Forelimb muscle (tissue), 1 donor: ENCODE results near the gene NFIX. TPM values are rescaled to one million over a fixed set of nuclear protein-coding genes. Genes with fewer than 3 reads are reported as not detected.
"Not testable (repeated sequence)": the region's sequence is repeated elsewhere in the genome, so short reads cannot be mapped to it uniquely, and the experiment has no call there.

Experiments used
- DNase-seq: peaks from one replicate; pipeline ENCODE4 v3.0.0-alpha.2; 2013; ENCODE audit warnings: low read depth
- polyA plus RNA-seq: library from polyadenylated mRNA; unstranded; fragments of 120-200 nt; gene quantifications from one replicate; pipeline ENCODE4 v1.2.1, GENCODE V29; 2013; ENCODE audit not compliant: insufficient read length

NFIX gene
- polyA plus RNA-seq, 1 donor, result 111 TPM

DNA sequence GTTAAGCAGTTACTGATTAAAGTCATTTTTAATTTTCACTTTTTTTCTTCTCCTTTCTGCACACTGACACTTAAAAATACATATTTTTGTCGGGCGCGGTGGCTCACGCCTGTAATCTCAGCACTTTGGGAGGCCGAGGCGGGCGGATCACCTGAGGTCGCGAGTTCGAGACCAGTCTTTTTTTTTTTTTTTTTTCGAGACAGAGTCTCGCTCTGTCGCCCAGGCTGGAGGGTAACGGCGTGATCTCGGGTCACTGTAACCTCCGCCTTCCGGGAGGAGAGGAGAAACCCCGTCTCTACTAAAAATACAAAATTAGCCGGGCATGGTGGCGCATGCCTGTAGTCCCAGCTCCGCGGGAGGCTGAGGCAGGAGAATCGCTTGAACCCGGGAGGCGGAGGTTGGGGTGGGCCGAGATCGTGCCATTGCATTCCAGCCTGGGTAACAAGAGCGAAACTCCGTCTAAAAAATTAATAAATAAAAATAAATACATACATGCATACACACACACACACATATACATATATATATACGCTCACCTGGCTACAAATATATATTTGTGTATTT, 37.8 kb upstream of the NFIX start:
- not testable (repeated sequence) for DNase-seq

- DNase-seq, result no peak
Measured at GRCh38 chr19:12959481-12959880, 35.8 kb upstream of the NFIX start.

DNA sequence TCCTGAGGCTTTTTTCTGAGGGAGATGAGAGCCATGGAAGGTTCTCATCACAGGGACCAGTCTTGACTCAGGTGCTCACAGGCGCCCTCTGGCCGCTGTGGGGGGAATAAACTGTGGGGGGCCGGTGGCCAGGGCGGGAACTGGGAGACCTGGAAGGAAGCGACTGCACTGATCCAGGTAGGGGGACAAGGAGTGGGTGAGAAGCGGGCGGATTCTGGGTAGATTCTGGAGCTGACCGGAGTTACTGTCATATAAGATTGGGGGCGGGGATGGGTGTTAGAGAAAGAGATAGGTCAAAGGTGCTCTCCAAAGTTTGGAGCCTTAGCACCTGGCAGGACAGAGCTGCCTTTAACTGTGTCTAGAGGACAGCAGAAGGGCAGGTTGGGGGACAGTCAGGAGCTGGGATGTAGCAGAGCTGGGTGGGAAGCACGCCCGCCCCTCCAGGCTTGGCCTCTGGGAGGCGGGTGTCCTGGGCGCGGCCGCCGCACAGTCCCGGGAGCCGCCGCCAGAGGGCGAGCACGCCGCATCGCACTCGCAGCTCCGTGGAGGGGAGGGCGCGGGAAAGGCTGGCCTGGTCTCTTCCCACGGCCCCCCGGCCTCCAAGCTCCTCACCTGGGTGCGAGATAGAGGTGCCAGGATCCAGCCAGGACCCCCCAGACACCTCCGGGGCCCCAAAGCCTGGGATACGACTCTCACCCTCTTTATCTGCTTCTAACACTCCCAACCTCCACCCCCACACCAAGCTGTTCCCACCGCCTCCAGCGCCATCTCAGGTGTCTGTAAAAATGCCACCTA, 30.1 kb upstream of the NFIX start:
- no peak for DNase-seq

DNA sequence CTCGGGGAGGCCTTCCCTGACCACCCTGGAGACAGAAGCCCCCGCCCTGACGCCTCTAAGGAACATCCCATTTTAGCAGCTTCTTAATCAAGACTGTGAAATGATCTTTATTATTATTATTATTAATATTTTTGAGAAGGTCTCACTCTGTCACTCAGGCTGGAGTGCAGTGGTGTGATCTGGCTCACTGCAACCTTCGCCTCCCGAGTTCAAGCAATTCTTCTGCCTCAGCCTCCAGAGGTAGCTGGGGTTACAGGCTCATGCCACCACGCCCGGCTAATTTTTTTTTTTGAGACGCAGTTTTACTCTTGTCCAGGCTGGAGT, 29.5 kb upstream of the NFIX start:
- DNase-seq, result no peak

DNA sequence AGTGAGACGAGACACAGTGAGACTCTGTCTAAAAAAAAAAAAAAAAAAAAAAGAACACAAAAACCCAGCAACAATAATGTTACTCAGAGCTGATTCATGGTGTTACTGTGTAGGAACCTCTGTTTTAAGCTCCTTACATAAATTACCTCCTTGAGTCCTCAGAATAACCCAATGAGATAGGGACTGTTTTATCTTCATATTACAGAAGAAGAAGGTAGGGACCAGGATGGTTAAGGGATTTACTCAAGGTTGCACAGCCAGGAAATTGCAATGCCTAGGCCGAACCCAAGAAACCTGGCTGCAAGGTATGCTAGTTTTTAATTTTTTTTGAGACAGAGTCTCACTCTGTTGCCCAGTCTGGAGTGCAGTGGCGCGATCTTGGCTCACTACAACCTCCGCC, 27.4 kb upstream of the NFIX start:
- no peak for DNase-seq

GRCh38 chr19:12969292-12969988, 25.8 kb upstream of the NFIX start, which contains the start of gene DAND5:
TSS of gene DAND5 (plus strand) at chr19:12969576. CDS start at chr19:12969661, 85 bp downstream.
- DNase-seq, result no peak

DNA sequence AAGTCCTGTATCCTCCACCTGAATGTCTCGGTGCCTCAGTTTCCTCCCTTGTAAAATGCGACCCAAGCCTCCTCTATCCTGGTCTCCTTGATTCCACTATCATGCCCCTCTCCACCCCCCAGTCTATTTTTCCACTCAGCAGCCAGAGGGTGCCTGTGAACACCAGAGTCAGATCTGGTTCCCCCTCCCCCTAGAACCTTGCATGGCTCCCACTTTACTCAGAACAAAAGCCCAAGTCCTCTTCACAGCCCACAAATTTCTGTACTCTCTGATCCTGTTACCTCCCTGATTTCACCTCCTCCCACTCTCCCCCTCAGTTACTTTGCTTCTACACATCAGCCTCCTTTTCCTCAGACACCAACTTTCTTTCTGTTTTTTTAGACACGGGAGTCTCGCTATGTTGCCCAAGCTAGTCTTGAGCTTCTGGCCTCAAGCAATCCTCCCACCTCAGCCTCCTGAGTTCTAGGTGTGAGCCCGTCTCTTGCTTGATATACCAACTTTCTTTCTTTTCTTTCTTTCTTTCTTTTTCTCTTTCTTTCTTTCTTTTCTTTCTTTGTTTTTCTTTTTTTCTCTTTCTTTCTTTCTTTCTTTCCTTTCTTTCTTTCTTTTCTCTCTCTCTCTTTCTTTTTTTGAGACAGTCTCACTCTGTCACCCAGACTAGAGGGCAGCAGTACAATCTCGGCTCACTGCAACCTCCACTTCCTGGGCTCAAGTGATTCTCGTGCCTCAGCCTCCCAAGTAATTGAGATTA, 25.0 kb upstream of the NFIX start:
- no peak for DNase-seq

DNA sequence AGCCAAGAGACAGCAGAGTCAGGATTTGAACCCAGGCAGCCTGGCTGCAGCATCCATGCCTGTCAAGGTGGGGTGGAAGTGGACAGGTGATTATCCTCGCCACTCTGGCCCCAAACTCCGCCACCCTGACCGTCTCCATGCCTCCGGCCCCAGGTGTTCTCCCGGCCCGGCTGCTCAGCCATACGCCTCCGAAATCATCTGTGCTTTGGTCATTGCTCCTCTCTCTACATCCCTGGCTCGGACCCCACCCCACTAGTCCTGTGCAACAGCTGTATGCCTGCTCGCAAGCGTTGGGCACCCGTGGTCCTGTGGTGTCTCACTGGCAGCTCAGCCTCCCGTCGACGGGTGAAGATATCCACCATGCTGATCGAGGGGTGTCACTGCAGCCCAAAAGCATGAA, 22.0 kb upstream of the NFIX start:
- no peak for DNase-seq

- no peak for DNase-seq
Measured at GRCh38 chr19:12974301-12975220, 20.7 kb upstream of the NFIX start.

DNA sequence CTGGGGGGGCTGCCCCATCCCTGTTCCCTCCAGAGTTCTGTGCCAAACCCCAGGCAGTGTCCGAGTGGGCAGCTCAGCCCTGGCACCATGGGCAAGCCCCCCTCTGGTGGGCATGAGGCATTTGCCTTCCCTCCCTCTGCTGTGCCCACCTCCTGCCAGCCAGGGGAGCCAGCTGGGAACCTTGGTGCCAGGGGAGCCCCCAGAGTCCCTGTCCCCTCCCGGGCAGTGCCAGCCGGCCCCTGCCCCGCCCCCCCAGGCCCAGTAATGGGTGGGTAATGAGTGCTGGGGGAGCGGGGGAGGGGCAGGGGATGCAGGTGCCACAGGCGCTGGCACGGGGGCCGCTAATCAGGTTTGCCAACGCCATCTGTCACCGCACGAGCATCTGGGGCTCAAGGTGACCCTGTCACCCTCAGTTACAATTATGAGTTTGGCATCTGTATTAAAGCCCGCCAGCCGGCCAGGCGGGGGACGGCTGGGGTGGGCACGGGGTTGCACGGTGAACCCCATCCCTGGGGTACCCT, 20.0 kb upstream of the NFIX start:
- DNase-seq, result no peak

GRCh38 chr19:12976109-12976508, 19.2 kb upstream of the NFIX start:
- not testable (repeated sequence) for DNase-seq

GRCh38 chr19:12979974-12980373, 15.3 kb upstream of the NFIX start:
- no peak for DNase-seq

DNA sequence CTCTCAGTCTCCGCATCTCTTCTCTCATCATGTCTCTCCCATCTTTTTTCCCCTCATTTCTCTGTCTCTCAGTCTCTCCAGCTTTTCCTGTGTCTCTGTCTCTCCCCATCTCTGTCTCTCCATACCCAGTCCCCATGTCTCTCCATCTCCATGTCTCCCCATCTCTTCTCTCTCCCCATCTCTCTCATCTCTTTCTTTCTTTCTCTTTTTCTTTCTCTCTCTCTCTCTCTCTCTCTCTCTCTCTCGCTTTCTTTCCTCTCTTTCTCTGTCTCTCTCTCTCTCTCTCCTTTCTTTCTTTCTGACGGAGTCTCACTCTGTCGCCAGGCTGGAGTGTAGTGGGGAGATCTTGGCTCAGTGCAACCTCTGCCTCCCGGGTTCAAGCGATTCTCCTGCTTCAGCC, 12.6 kb upstream of the NFIX start:
- DNase-seq, result no peak

- no peak for DNase-seq
Measured at GRCh38 chr19:12983091-12983490, 12.2 kb upstream of the NFIX start.

DNA sequence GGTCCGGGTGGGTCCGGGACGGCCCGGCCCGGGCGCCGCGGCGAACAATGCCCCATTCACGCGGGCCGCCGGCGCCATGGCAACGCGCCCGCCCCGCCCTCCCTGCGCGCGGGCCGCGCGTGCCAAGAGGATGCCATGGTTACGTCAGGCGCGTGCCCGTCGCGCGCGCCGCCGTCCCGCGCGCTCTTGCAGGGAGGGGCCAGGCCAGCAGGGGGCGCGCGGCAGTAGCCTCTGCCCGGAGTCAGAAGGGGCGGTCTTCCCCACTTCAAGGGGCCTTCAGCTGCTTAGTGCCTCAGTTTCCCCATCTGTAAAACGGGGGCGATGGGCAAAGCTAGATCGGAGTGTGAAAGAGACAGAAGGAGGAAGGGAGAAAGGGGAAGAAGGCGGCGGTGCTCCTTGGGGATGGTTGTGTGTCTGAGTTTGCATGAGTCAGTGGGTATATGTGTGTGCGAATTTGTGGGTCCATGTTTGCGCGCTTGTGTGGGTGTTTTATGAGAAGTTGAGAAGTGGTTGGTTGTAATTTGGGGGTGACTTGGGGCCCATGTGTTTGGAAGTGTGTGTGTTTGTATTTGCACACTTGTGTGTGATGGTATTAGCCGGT, 11.6 kb upstream of the NFIX start:
- DNase-seq, result no peak

DNA sequence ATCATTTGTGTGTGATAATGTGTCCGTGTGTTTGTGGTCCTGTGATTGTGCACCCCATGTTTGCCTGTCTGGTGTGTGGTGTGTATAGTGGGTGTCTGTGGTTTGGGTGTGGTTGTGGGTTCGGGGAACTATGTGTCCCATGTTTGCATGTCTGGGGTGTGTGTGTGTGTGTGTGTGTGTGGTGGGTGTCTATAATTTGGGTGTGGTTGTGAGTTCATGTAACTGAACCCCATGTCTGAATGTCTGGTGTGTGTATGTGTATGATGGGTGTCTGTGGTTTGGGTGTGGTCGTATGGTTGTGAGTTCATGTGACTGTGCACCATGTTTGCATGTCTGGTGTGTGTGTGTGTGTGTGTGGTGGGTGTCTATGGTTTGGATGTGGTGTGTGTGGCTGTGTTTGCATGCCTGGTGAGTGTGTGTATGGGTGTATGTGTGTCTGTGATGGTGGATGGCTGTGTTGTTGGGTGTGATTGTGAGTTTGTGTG, 11.1 kb upstream of the NFIX start:
- no peak for DNase-seq

GRCh38 chr19:12984683-12985048, 10.6 kb upstream of the NFIX start:
- no peak for DNase-seq

GRCh38 chr19:12985049-12985776, 10.1 kb upstream of the NFIX start:
- DNase-seq, result peak; percentile 56

- no peak for DNase-seq
Measured at GRCh38 chr19:12986726-12987125, 8.5 kb upstream of the NFIX start.

- DNase-seq, result no peak
Measured at GRCh38 chr19:12987190-12987589, 8.1 kb upstream of the NFIX start.
